ENCODE measurements around the gene NACAD.

The NACAD gene

DNA sequence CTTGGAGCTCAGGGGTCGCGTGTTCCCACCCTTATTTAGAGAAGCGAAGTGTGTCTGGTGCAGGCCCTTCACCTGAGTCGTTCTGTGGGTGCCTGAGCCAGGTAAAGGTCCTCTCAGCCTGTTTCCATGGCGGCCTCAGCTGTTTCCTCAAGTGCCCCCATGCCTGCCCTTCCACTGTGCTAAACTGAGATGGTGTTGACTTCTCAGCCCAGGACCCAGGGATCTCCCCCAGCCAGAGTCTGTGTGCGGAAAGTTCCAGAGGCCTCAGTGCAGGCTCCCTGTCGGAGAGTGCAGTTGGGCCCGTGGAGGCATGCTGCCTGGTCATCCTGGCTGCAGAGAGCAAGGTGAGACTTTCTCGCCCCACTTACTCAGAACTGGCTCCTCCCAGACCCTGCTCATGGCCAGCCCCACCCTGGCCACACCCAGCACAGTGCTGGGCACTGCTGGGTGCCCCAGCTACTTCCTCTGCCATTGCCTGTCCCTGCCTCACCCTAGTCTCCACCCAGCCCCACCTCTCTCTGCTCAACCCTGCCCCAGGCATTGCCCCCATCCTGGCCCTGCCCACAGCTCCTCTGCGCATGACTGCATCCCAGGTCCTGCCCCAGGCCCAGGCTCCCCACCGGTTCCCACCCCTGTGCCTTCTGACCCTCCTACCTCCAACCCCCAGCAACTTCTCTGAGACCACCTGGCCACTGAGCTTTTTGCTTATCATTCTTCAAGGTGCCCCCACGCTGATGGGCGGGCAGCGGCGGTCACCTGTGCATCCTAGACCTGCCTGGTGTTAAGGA is 20.3 kb downstream of the NACAD start:
- no peak for DNase-seq (ENCODE audit: low read depth)
- no peak overlapping the region for H3K4me3 ChIP-seq (ENCODE audit: low read depth, low read length)
- TF ChIP-seq CTCF (IDR thresholded peaks at IDR 0.05; ENCODE audit: insufficient read depth, low read depth, low read length, missing control alignments), result no peak

- no peak for TF ChIP-seq CTCF (IDR thresholded peaks at IDR 0.05; ENCODE audit: insufficient read depth, low read depth, low read length, missing control alignments)
- H3K4me3 ChIP-seq (ENCODE audit: low read depth, low read length), result no peak overlapping the region
- DNase-seq (ENCODE audit: low read depth), result no peak
Observed at GRCh38 chr7:45067582-45067981, 21.2 kb downstream of the NACAD start.

GRCh38 chr7:45066409-45066808 is 22.4 kb downstream of the NACAD start:
- no peak for DNase-seq (ENCODE audit: low read depth)
- TF ChIP-seq CTCF (IDR thresholded peaks at IDR 0.05; ENCODE audit: insufficient read depth, low read depth, low read length, missing control alignments), result no peak
- H3K4me3 ChIP-seq (ENCODE audit: low read depth, low read length), result no peak overlapping the region

DNA sequence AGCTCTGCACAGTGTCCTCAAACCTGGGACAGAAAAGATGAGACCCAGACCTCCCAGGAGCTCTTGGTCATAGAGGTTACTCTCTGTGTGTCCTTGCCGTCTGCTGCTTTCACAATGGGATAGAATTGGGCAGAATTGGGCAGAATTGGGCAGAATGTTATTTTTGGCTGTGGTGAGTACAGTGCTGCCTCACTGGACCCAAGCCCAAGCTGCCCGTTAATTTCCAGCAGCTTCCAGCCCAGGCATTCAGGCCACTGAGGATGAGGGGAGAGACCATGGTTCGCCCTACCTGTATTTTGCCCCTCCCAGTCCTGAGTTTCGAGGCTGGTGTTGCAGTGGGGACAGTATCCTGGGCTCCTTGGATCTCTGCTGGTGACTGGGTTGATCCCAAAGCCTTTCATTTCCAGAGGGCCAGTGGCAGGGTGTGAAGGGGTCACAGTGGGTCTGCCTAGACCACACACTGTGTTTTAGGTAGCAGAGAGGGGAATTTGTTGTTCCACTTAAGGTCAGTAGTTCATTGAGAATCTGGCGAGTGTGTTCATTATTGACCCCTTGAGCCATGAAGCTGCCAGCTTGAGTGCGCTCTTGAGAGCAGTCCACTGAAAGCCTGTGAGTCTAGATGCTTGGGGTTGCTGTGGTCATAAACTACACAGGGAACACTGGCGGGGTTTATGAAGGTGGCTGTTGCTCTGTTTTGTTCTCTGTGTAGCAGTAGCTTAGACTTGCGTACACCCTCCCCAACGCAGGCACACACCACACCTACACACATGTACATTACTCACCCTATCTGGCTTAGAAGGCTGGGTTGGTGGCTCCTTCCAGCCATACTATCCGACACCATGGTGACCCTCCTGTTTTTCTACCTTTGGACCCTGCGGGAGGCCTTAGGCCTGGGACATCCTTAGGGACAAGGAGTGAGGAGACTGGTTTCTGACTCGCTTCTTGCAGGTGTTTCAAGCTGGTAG is 23.5 kb downstream of the NACAD start:
- no peak for TF ChIP-seq CTCF (IDR thresholded peaks at IDR 0.05; ENCODE audit: insufficient read depth, low read depth, low read length, missing control alignments)
- H3K4me3 ChIP-seq (ENCODE audit: low read depth, low read length), result no peak overlapping the region
- DNase-seq (ENCODE audit: low read depth), result no peak

DNA sequence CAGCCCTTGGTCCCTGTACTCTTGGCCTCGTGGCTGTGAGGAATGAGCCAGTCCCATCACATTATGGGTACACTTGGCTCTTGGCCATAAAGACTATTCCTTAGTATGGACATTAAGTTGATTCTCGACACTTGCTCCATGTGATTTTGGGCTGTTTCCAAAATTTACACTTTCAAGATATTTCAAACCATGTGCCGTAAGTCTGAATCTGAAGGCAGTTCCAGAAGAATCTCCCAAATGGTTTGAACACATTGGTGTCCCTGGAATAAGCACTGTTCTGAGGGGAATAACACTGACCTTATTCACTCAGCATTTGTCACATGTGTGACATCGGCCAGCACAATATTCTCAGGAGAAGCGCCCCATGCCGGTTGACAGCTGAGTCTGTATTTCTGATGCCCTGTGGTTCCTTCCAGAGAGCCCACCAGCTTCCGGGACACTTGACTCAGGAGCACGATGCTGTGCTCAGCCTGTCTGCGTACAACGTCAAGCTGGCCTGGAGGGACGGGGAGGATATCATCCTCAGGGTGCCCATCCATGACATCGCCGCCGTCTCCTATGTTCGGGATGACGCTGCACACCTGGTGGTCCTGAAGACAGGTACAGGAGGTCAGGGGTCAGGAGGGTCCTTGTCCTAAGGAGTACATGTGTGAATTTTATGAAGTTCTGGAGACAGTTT is 24.6 kb downstream of the NACAD start:
- TF ChIP-seq CTCF (IDR thresholded peaks at IDR 0.05; ENCODE audit: insufficient read depth, low read depth, low read length, missing control alignments), result no peak
- H3K4me3 ChIP-seq (ENCODE audit: low read depth, low read length), result no peak overlapping the region
- DNase-seq (ENCODE audit: low read depth), result no peak

DNA sequence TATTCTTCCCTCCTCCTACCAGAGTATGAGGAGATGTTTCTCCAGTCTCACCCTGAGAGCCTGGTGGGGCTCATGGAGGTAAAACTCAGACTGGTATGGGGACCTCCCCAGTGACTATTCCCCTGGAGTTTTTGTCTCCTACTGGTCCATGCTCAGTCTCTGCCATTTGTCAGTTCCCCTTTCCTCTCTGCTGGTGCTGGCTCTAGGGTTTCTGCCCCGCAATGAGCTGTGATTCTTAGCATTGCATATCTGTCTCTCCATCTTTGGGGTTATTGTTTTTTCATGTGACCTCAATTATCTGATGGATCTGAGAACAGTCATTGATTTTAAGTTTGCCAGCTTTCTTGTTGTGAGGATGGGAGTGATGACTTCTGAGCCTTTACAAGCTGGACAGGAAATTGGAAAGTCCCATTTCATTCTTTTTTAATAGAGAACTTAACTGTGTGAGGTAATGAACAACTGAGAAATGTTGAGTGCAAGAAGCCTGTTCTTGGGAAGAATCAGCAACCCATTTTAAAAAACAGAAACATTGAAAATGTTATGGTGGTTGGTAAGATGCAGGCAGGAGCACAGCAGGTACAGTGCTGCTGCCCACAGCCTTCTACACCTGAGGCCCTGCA is 26.9 kb downstream of the NACAD start:
- TF ChIP-seq CTCF (IDR thresholded peaks at IDR 0.05; ENCODE audit: insufficient read depth, low read depth, low read length, missing control alignments), result no peak

More for the DNA sequence above, 26.9 kb downstream of the NACAD start:
- no peak overlapping the region for H3K4me3 ChIP-seq (ENCODE audit: low read depth, low read length)
- DNase-seq (ENCODE audit: low read depth), result no peak
